Right lobe of liver (tissue), 4 donors: ENCODE results near the gene LILRB1.

ENCODE experiments used
- POLR2A ChIP-seq: fragments of 450-650 bp; IDR thresholded peaks from one replicate; pipeline ENCODE4 v1.6.1; 2017; ENCODE audit warnings: antibody characterized with exemption, mild to moderate bottlenecking
- TF ChIP-seq, protein P1 (sequence below), 4 donors: fragments of 200-600 bp in 3 of 4; fragments of 450-650 bp in 1 of 4; IDR thresholded peaks; one replicate each; pipeline versions ENCODE4 v1.5.1 to v1.8.0; 2016 to 2022; ENCODE audit warnings: antibody characterized with exemption in 4 of 4, mild to moderate bottlenecking in 2 of 4
- donor health status: DM: no; HTN: no; CAD: no.
- donor health status: DM: no; HTN: no; CAD: no.
- donor health status: DM: no; HTN: yes; CAD: no.

DNA sequence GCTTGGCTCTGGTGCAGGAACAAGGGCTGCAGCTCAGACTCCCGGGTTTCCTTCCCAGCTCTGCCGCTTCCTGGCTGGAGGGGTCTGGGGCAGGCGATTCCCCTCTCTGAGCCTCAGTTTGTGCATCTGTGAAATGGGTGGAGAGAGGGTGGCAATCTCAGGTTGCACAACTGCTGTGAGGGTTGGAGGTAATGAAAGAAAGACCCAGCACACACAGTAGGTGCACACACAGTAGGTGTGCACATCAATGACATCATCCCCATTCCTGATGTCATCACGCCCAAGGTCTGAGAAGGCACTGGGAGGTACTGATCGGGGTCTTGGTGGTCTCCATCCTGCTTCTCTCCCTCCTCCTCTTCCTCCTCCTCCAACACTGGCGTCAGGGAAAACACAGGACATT is 35.2 kb downstream of the LILRB1 start:
- TF ChIP-seq, protein P1, sequence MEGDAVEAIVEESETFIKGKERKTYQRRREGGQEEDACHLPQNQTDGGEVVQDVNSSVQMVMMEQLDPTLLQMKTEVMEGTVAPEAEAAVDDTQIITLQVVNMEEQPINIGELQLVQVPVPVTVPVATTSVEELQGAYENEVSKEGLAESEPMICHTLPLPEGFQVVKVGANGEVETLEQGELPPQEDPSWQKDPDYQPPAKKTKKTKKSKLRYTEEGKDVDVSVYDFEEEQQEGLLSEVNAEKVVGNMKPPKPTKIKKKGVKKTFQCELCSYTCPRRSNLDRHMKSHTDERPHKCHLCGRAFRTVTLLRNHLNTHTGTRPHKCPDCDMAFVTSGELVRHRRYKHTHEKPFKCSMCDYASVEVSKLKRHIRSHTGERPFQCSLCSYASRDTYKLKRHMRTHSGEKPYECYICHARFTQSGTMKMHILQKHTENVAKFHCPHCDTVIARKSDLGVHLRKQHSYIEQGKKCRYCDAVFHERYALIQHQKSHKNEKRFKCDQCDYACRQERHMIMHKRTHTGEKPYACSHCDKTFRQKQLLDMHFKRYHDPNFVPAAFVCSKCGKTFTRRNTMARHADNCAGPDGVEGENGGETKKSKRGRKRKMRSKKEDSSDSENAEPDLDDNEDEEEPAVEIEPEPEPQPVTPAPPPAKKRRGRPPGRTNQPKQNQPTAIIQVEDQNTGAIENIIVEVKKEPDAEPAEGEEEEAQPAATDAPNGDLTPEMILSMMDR (IDR thresholded peaks at IDR 0.05), result no peak
- no peak for TF ChIP-seq POLR2A
